Thymus (tissue), 11 donors: Measurements from ENCODE around the gene ADCK1. TPM values are rescaled to one million over a fixed set of nuclear protein-coding genes. Genes with fewer than 3 reads are reported as not detected.
"Not testable (repeated sequence)": the region's sequence is repeated elsewhere in the genome, so short reads cannot be mapped to it uniquely, and the experiment has no call there.

Experiments
- DNase-seq, 9 donors: peaks; one replicate each; pipeline ENCODE4 v3.0.0-alpha.2; 2013; ENCODE audit warnings: low spot score in 9 of 9, low read depth in 6 of 9, missing footprints in 1 of 9
- H3K27ac ChIP-seq, 2 donors: one replicate each; pipeline ENCODE4 v1.5.1; 2013; ENCODE audit warnings: control low read depth in 1 of 2, low read depth in 1 of 2, low read length in 1 of 2, mild to moderate bottlenecking in 1 of 2, moderate library complexity in 1 of 2
- H3K27me3 ChIP-seq, 2 donors: one replicate each; pipeline ENCODE4 v1.5.1; 2013; ENCODE audit warnings: low read length in 1 of 2; ENCODE audit not compliant: control insufficient read depth in 2 of 2, insufficient read depth in 1 of 2
- H3K36me3 ChIP-seq, 2 donors: one replicate each; pipeline ENCODE4 v1.5.1; 2013; ENCODE audit warnings: low read length in 1 of 2, mild to moderate bottlenecking in 1 of 2, moderate library complexity in 1 of 2; ENCODE audit not compliant: control insufficient read depth in 2 of 2, insufficient read depth in 2 of 2
- H3K4me1 ChIP-seq, 2 donors: one replicate each; pipeline ENCODE4 v1.5.1; 2013; ENCODE audit warnings: low read length in 2 of 2; ENCODE audit not compliant: control insufficient read depth in 2 of 2, insufficient read depth in 2 of 2
- H3K4me3 ChIP-seq, 2 donors: one replicate each; pipeline ENCODE4 v1.5.1; 2013; ENCODE audit warnings: low read length in 2 of 2, control low read depth in 1 of 2, mild to moderate bottlenecking in 1 of 2
- H3K9me3 ChIP-seq, 2 donors: one replicate each; pipeline ENCODE4 v1.5.1; 2013; ENCODE audit warnings: low read length in 1 of 2, mild to moderate bottlenecking in 1 of 2; ENCODE audit not compliant: control insufficient read depth in 2 of 2, insufficient read depth in 1 of 2
- WGBS: extraction: QIAGEN DNeasy Blood & Tissue Kit; methylation state at CpG from one replicate; pipeline ENCODE4 v1.1.7; 2013; 5-methylcytosine and 5-hydroxymethylcytosine counted together
- polyA plus RNA-seq: library from polyadenylated mRNA; stranded (reverse); fragments of 200-250 nt; gene quantifications from one replicate; pipeline ENCODE4 v1.2.3, GENCODE V29; 2013
- total RNA-seq: library from RNA; stranded (reverse); fragments of 120-200 nt; gene quantifications from one replicate; pipeline ENCODE4 v1.2.4, GENCODE V29; 2013
- donor health status: healthy.

ADCK1 gene
- total and polyA plus RNA-seq, 2 donors = 2.8 to 8.7 TPM

GRCh38 chr14:77910506-77910905, 110.6 kb downstream of the ADCK1 start:
- no peak overlapping the region for H3K27ac ChIP-seq
- no peak overlapping the region for H3K4me3 ChIP-seq
- no peaks in the 10 kb centered on the region for H3K27me3 ChIP-seq
- H3K4me1 ChIP-seq = no peaks in the 10 kb centered on the region
- DNase-seq = no peak
- H3K9me3 ChIP-seq = no peaks in the 10 kb centered on the region
- no peaks in the 10 kb centered on the region for H3K36me3 ChIP-seq
- WGBS = 97% methylated on average over 8 of the region's 8 CpGs

GRCh38 chr14:77911356-77911755, 111.4 kb downstream of the ADCK1 start:
- no peak overlapping the region for H3K27ac ChIP-seq
- H3K27me3 ChIP-seq = no peaks in the 10 kb centered on the region
- DNase-seq = no peak
- H3K9me3 ChIP-seq = no peaks in the 10 kb centered on the region
- no peaks in the 10 kb centered on the region for H3K36me3 ChIP-seq
- H3K4me3 ChIP-seq = no peak overlapping the region
- over 99% methylated on average over 2 of the region's 2 CpGs for whole genome bisulfite sequencing
- no peaks in the 10 kb centered on the region for H3K4me1 ChIP-seq

- Histone ChIP-seq H3K36me3 (no peaks in the 10 kb centered on the region), H3K9me3 (no peaks in the 10 kb centered on the region), H3K4me1 (no peaks in the 10 kb centered on the region), H3K27ac (no peak overlapping the region), H3K4me3 (no peak overlapping the region), H3K27me3 (no peaks in the 10 kb centered on the region)
- DNase-seq = no peak
- 91% methylated on average over 10 of the region's 10 CpGs for WGBS
Measured at GRCh38 chr14:77912754-77913556, 113.0 kb downstream of the ADCK1 start.

- no peaks in the 10 kb centered on the region for H3K4me1 ChIP-seq
- no peaks in the 10 kb centered on the region for H3K27me3 ChIP-seq
- DNase-seq = no peak
- no peaks in the 10 kb centered on the region for H3K9me3 ChIP-seq
- H3K4me3 ChIP-seq = no peak overlapping the region
- no peak overlapping the region for H3K27ac ChIP-seq
- WGBS = 89% methylated on average over 4 of the region's 4 CpGs
- no peaks in the 10 kb centered on the region for H3K36me3 ChIP-seq
Measured at GRCh38 chr14:77914073-77914721, 114.3 kb downstream of the ADCK1 start.

- H3K4me1 ChIP-seq = not testable (repeated sequence)
Measured at GRCh38 chr14:77915390-77915789, 115.5 kb downstream of the ADCK1 start.

DNA sequence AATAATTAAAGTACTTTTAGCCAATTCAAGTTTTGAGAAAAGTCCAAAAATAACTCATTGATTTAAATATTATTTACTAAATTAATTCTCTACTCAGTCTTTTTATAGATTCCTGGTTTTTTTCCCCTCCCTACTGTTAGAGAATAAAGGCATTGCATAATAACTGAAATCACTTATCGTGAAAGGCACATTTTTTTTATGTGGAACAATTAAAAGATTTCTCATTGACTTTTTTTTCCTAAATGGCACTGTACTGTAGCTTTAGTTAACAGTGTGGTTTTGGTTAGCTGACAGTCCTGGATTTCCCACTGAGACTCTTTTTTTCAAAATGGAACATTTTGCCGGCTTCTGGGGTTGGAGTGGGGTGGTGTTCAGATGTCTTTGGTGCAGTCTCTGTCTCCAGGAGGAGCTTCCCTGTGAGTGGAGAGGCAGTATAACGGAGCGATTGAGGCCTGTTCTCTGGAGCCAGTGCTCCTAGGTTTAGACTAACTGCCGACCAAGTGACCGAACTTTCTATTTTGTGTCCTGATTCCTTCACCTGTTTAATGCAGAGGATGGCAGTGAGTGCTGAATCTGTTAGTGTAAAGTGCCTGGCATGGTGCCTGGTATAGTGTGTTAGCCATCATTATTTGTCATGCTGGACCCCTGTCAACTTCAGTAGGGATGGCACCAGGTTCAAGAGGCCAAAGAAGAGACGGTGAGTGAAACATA, 117.7 kb downstream of the ADCK1 start:
- H3K27ac ChIP-seq = no peak overlapping the region
- no peaks in the 10 kb centered on the region for H3K36me3 ChIP-seq
- no peaks in the 10 kb centered on the region for H3K27me3 ChIP-seq
- no peaks in the 10 kb centered on the region for H3K4me1 ChIP-seq
- no peak for DNase-seq
- H3K9me3 ChIP-seq = no peaks in the 10 kb centered on the region
- H3K4me3 ChIP-seq = no peak overlapping the region
- 95% methylated on average over 7 of the region's 7 CpGs for WGBS

More at GRCh38 chr14:77915390-77915789, 115.5 kb downstream of the ADCK1 start:
- not testable (repeated sequence) for H3K27ac ChIP-seq, H3K36me3 ChIP-seq, H3K9me3 ChIP-seq, H3K27me3 ChIP-seq, DNase-seq, H3K4me3 ChIP-seq
- WGBS = 94% methylated on average over 2 of the region's 2 CpGs

DNA sequence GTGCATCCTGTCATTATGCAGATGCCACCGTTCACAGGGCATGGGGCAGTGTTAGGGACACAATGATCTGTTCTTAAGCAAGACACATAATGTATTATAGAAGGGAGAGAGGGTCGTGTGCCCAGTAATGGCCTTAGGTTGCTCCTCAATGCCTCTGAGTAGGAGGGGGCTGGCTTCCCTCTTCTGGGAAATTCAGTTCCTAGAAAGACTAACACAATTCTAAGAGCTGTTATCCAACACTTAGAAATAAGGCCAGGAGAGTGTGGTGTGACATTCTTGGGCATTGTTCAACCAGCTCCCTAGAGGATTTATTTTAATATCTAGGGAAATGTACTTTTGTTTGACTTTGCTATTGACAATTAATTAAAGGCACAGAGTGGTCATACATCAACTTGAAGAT, 118.5 kb downstream of the ADCK1 start:
- DNase-seq = no peak
- Histone ChIP-seq H3K27ac (no peak overlapping the region), H3K27me3 (no peaks in the 10 kb centered on the region), H3K4me3 (no peak overlapping the region), H3K9me3 (no peaks in the 10 kb centered on the region), H3K4me1 (no peaks in the 10 kb centered on the region), H3K36me3 (no peaks in the 10 kb centered on the region)
- 79% methylated on average over 2 of the region's 2 CpGs for WGBS

GRCh38 chr14:77920312-77920711, 120.4 kb downstream of the ADCK1 start:
- H3K4me1 ChIP-seq = no peaks in the 10 kb centered on the region
- H3K9me3 ChIP-seq = no peaks in the 10 kb centered on the region

DNA sequence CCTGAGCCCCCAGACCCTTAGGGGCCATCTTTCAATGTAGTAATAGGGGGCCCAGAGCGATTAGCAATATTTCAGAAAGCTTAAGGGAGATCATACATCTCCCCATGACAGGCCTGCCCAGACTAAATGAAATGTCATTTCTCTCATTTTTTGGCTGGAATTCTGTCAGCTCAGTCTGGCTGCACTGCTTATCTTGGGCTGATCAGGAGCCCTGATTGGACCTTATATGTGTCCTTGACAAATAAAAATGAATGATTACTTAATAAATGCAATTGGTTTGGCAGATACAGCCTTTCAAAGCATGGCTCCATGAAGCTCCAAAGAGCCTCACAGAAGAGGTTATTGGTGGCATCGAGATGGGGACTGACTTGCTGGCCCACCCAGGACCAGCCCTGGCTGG, 121.9 kb downstream of the ADCK1 start:
- no peak for DNase-seq
- Histone ChIP-seq H3K27me3 (no peaks in the 10 kb centered on the region), H3K9me3 (no peaks in the 10 kb centered on the region), H3K4me3 (no peak overlapping the region), H3K27ac (no peak overlapping the region), H3K4me1 (no peaks in the 10 kb centered on the region), H3K36me3 (no peaks in the 10 kb centered on the region)
- WGBS = 98% methylated on average over 2 of the region's 2 CpGs

More at GRCh38 chr14:77920312-77920711, 120.4 kb downstream of the ADCK1 start:
- 97% methylated on average over 5 of the region's 5 CpGs for WGBS
- H3K36me3 ChIP-seq = no peaks in the 10 kb centered on the region
- H3K27ac ChIP-seq = no peak overlapping the region
- H3K27me3 ChIP-seq = no peaks in the 10 kb centered on the region
- no peak for DNase-seq
- H3K4me3 ChIP-seq = no peak overlapping the region
